WTC11 (cell line): ENCODE measurements around the gene LGALS9. TPM values are rescaled to one million over a fixed set of nuclear protein-coding genes. Genes with fewer than 3 reads are reported as not detected.

Source experiments
- ATAC-seq: fragments of 200-7000 bp; cut with Tn5 transposase; 2 replicates; pipeline ENCODE4 v1.10.0; 2021; ENCODE audit warnings: mild to moderate bottlenecking, moderate library complexity
- CTCF ChIA-PET: fragments of 300-600 bp; sonication (Branson Sonifier 250); formaldehyde crosslinking; loops from one replicate; lab custom pipeline; 2021; ENCODE audit warnings: antibody characterized with exemption; lab: Charles Lee
- POLR2A ChIA-PET: fragments of 350-600 bp; sonication (Branson Sonifier 250); formaldehyde crosslinking; loops from one replicate; lab custom pipeline; 2021; ENCODE audit warnings: antibody characterized with exemption; lab: Charles Lee
- DNase-seq: peaks from one replicate; pipeline ENCODE4 v3.0.0; 2021; ENCODE audit warnings: low spot score
- H3K27ac Mint-ChIP-seq: 2 replicates; pipeline ENCODE4 v1.8.0; 2021; ENCODE audit warnings: mixed read lengths
- H3K27me3 Mint-ChIP-seq: 2 replicates; pipeline ENCODE4 v1.8.0; 2021; ENCODE audit warnings: low read depth, mild to moderate bottlenecking, moderate library complexity, mixed read lengths
- H3K36me3 Mint-ChIP-seq: 2 replicates; pipeline ENCODE4 v1.8.0; 2021; ENCODE audit warnings: mixed read lengths
- H3K4me1 Mint-ChIP-seq: 2 replicates; pipeline ENCODE4 v1.8.0; 2022; ENCODE audit warnings: mixed read lengths
- H3K4me3 Mint-ChIP-seq: 2 replicates; pipeline ENCODE4 v1.8.0; 2021; ENCODE audit warnings: mild to moderate bottlenecking, moderate library complexity, mixed read lengths
- H3K9me3 Mint-ChIP-seq: 2 replicates; pipeline ENCODE4 v1.8.0; 2021; ENCODE audit warnings: mixed read lengths
- ELF4 ChIP-seq: sonication (generic); formaldehyde crosslinking; IDR thresholded peaks from 2 replicates; pipeline ENCODE4 v1.8.1; 2022; ENCODE audit warnings: low read depth, mild to moderate bottlenecking, moderate library complexity, missing genetic modification reagents
- ETV6 ChIP-seq: sonication (generic); formaldehyde crosslinking; IDR thresholded peaks from 2 replicates; pipeline ENCODE4 v1.8.1; 2022; ENCODE audit warnings: mild to moderate bottlenecking, missing genetic modification reagents
- FOXP1 ChIP-seq: sonication (generic); formaldehyde crosslinking; IDR thresholded peaks from 2 replicates; pipeline ENCODE4 v1.8.0; 2022; ENCODE audit warnings: missing genetic modification reagents, mild to moderate bottlenecking, moderate library complexity, borderline replicate concordance
- JAZF1 ChIP-seq: fragments of 250-450 bp; sonication (Bioruptor Pico); IDR thresholded peaks from 2 replicates; pipeline ENCODE4 v1.9.0; 2021; ENCODE audit warnings: moderate library complexity, mild to moderate bottlenecking, inconsistent platforms
- KAT7 ChIP-seq: sonication (generic); formaldehyde crosslinking; IDR thresholded peaks from 2 replicates; pipeline ENCODE4 v1.8.1; 2023; ENCODE audit warnings: missing genetic modification reagents, mild to moderate bottlenecking, borderline replicate concordance
- NFE2L1 ChIP-seq: sonication (generic); formaldehyde crosslinking; IDR thresholded peaks from 2 replicates; pipeline ENCODE4 v1.8.1; 2023; ENCODE audit warnings: missing genetic modification reagents
- NR1H2 ChIP-seq: sonication (generic); formaldehyde crosslinking; IDR thresholded peaks from 2 replicates; pipeline ENCODE4 v1.9.0; 2021; ENCODE audit warnings: mild to moderate bottlenecking, moderate library complexity, missing genetic modification reagents
- NR3C1 ChIP-seq: sonication (generic); formaldehyde crosslinking; conservative IDR thresholded peaks from 2 replicates; pipeline ENCODE4 v1.8.1; 2023; ENCODE audit warnings: low read depth, mild to moderate bottlenecking, missing genetic modification reagents
- PRRX2 ChIP-seq: fragments of 250-450 bp; sonication (Bioruptor Pico); IDR thresholded peaks from 2 replicates; pipeline ENCODE4 v1.8.0; 2021; ENCODE audit warnings: mild to moderate bottlenecking
- RELA ChIP-seq: sonication (generic); formaldehyde crosslinking; IDR thresholded peaks from 2 replicates; pipeline ENCODE4 v1.8.1; 2022; ENCODE audit warnings: missing genetic modification reagents, mild to moderate bottlenecking, borderline replicate concordance
- RORB ChIP-seq: fragments of 250-450 bp; sonication (Bioruptor Pico); IDR thresholded peaks from 2 replicates; pipeline ENCODE4 v1.9.0; 2021; ENCODE audit warnings: mild to moderate bottlenecking
- SMAD4 ChIP-seq: sonication (generic); formaldehyde crosslinking; IDR thresholded peaks from 2 replicates; pipeline ENCODE4 v1.8.0; 2022; ENCODE audit warnings: mild to moderate bottlenecking, missing genetic modification reagents
- SP1 ChIP-seq: sonication (generic); formaldehyde crosslinking; conservative IDR thresholded peaks from 2 replicates; pipeline ENCODE4 v1.8.1; 2022; ENCODE audit warnings: missing genetic modification reagents
- ZBTB21 ChIP-seq: sonication (generic); formaldehyde crosslinking; IDR thresholded peaks from 2 replicates; pipeline ENCODE4 v1.8.1; 2023; ENCODE audit warnings: mild to moderate bottlenecking, missing genetic modification reagents, borderline replicate concordance
- ZNF219 ChIP-seq: sonication (generic); formaldehyde crosslinking; IDR thresholded peaks from 2 replicates; pipeline ENCODE4 v1.8.0; 2023; ENCODE audit warnings: missing genetic modification reagents, mild to moderate bottlenecking, borderline replicate concordance
- ZNF263 ChIP-seq: sonication (generic); formaldehyde crosslinking; IDR thresholded peaks from 2 replicates; pipeline ENCODE4 v1.8.1; 2022; ENCODE audit warnings: low read depth, mild to moderate bottlenecking, moderate library complexity, missing genetic modification reagents
- total RNA-seq: library from RNA; stranded (reverse); gene quantifications from 3 replicates; pipeline ENCODE4 v1.2.3, GENCODE V29; 2021
- TF ChIP-seq, protein P1 (sequence below): sonication (generic); formaldehyde crosslinking; IDR thresholded peaks from 2 replicates; pipeline ENCODE4 v1.8.0; 2022; ENCODE audit warnings: missing genetic modification reagents
- TF ChIP-seq, protein P2 (sequence below): sonication (generic); formaldehyde crosslinking; IDR thresholded peaks from 2 replicates; pipeline ENCODE4 v1.8.0; 2022; ENCODE audit warnings: mild to moderate bottlenecking, missing genetic modification reagents
- TF ChIP-seq, protein P3 (sequence below): fragments of 250-450 bp; sonication (Bioruptor Pico); conservative IDR thresholded peaks from 2 replicates; pipeline ENCODE4 v1.9.0; 2021; ENCODE audit warnings: mild to moderate bottlenecking
- TF ChIP-seq, protein P4 (sequence below): sonication (generic); formaldehyde crosslinking; conservative IDR thresholded peaks from 2 replicates; pipeline ENCODE4 v1.8.1; 2022; ENCODE audit warnings: mild to moderate bottlenecking, missing genetic modification reagents
- TF ChIP-seq, protein P5 (sequence below): fragments of 200-600 bp; IDR thresholded peaks from 2 replicates; pipeline ENCODE4 v1.8.0; 2022; ENCODE audit warnings: antibody characterized with exemption
- TF ChIP-seq, protein P6 (sequence below): sonication (generic); formaldehyde crosslinking; IDR thresholded peaks from 2 replicates; pipeline ENCODE4 v1.8.0; 2022; ENCODE audit warnings: mild to moderate bottlenecking, missing genetic modification reagents

LGALS9 gene
- total RNA-seq, 1 experiment from 2014 or later = 5.7 TPM

DNA sequence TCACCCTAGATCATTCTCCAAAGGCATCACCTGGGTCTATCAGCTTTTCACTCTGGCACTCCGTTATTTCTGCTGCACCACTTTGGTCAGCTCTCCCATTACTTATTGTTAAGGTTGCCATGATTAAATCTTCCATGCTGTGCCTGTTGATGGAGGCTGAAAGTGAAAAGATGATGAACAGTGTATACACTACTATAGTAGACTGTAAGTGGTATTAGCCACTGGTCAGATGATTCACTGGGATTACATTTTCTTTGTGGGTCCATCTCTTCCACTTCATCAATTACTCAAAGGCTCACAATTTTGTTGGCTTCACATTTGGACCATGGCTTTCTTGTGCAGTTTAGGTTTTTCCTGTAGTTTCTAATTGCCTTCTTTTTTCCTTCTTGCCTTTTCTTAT lies 15.9 kb upstream of the LGALS9 start:
- TF ChIP-seq NR1H2 (CRISPR knock-in tag) (no peak), RELA (CRISPR knock-in tag) (no peak), JAZF1 (CRISPR knock-in tag) (no peak)
- TF ChIP-seq, all 79 proteins: peak for 0
- DNase-seq (no peak), ATAC-seq (no peak)
- Mint-ChIP-seq H3K27ac (no peak overlapping the region), H3K4me3 (no peak overlapping the region), H3K27me3 (no peaks in the 10 kb centered on the region), H3K36me3 (peaks cover 34% of the 10 kb centered on the region), H3K9me3 (no peaks in the 10 kb centered on the region), H3K4me1 (no peaks in the 10 kb centered on the region)
- POLR2A ChIA-PET = no interaction called here
- CTCF ChIA-PET = interaction anchor here (1.2 to 1.3 kb wide), 2 partner anchors 12 to 39 kb away, joined by 3 read pairs; no protein-coding TSS in a partner anchor

DNA sequence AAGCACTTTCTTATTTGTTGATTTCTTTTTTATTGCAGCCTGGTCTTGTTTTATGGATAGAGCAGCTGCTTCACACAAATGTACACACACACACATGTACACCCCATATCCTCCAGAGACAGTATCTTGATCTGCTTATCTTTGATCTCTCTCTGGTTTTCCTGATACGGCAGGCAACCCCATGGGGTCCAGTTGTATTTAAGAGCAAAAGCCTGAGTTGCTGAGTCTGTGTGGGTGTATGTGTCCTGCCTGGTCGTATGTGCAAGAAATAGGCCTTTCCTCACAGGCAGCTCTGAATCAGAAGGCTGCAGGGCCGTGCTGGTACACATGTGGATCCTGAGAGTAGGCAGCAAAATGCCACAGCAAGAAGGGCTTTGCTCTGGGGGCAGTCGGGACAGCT lies 14.6 kb upstream of the LGALS9 start:
- no peaks in the 10 kb centered on the region for H3K9me3 Mint-ChIP-seq
- ATAC-seq (no peak), DNase-seq (no peak)
- H3K36me3 Mint-ChIP-seq = peaks cover 28% of the 10 kb centered on the region
- H3K27me3 Mint-ChIP-seq = no peaks in the 10 kb centered on the region
- no peak overlapping the region for H3K4me3 Mint-ChIP-seq
- no peaks in the 10 kb centered on the region for H3K4me1 Mint-ChIP-seq
- ChIA-PET CTCF (interaction anchor here (1.1 kb wide), 1 partner anchor 38 kb away, joined by 5 read pairs; no protein-coding TSS in a partner anchor), POLR2A (no interaction called here)
- no peak for TF ChIP-seq ZNF219 (CRISPR knock-in tag)
- TF ChIP-seq NR3C1 (CRISPR knock-in tag) = no peak
- TF ChIP-seq FOXP1 (CRISPR knock-in tag) = no peak
- TF ChIP-seq ZBTB21 (CRISPR knock-in tag) = no peak
- TF ChIP-seq, protein P1, sequence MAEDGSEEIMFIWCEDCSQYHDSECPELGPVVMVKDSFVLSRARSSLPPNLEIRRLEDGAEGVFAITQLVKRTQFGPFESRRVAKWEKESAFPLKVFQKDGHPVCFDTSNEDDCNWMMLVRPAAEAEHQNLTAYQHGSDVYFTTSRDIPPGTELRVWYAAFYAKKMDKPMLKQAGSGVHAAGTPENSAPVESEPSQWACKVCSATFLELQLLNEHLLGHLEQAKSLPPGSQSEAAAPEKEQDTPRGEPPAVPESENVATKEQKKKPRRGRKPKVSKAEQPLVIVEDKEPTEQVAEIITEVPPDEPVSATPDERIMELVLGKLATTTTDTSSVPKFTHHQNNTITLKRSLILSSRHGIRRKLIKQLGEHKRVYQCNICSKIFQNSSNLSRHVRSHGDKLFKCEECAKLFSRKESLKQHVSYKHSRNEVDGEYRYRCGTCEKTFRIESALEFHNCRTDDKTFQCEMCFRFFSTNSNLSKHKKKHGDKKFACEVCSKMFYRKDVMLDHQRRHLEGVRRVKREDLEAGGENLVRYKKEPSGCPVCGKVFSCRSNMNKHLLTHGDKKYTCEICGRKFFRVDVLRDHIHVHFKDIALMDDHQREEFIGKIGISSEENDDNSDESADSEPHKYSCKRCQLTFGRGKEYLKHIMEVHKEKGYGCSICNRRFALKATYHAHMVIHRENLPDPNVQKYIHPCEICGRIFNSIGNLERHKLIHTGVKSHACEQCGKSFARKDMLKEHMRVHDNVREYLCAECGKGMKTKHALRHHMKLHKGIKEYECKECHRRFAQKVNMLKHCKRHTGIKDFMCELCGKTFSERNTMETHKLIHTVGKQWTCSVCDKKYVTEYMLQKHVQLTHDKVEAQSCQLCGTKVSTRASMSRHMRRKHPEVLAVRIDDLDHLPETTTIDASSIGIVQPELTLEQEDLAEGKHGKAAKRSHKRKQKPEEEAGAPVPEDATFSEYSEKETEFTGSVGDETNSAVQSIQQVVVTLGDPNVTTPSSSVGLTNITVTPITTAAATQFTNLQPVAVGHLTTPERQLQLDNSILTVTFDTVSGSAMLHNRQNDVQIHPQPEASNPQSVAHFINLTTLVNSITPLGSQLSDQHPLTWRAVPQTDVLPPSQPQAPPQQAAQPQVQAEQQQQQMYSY (CRISPR knock-in tag) = no peak
- TF ChIP-seq, protein P2, sequence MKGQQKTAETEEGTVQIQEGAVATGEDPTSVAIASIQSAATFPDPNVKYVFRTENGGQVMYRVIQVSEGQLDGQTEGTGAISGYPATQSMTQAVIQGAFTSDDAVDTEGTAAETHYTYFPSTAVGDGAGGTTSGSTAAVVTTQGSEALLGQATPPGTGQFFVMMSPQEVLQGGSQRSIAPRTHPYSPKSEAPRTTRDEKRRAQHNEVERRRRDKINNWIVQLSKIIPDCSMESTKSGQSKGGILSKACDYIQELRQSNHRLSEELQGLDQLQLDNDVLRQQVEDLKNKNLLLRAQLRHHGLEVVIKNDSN = no peak
- no peak for TF ChIP-seq ELF4 (CRISPR knock-in tag)
- TF ChIP-seq, protein P3, sequence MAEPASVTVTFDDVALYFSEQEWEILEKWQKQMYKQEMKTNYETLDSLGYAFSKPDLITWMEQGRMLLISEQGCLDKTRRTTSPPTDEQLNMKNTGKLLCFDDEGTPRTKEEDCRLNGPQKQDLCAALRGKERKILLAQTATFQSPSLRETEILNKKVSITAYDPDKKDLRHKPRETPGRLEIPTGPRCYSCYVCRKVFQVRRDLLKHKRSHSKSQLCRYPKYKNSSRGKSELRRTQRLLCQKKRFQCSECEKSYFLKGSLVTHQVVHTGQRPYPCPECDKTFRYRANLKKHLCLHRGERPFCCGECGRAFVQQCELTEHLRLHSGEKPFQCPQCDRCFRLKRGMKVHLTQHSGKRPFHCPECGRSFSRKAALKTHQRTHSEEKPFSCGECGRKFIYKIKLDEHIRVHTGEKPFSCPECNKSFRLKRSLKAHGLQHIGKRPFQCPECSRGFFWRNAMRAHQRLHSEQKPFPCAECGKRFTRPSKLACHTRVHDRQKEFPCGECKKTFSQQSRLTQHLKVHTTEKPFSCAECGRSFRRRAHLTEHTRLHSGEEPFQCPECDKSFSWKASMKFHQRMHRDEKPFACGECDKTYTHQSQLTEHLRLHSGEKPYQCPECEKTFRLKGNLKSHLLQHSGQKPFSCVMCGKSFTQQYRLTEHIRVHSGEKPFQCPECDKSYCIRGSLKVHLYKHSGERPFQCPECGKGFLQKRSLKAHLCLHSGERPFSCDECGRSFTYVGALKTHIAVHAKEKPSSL (CRISPR knock-in tag) = no peak
- TF ChIP-seq ZNF263 (CRISPR knock-in tag) = no peak
- no peak for TF ChIP-seq PRRX2 (CRISPR knock-in tag)
- TF ChIP-seq, protein P4, sequence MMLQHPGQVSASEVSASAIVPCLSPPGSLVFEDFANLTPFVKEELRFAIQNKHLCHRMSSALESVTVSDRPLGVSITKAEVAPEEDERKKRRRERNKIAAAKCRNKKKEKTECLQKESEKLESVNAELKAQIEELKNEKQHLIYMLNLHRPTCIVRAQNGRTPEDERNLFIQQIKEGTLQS (CRISPR knock-in tag) = no peak
- no peak for TF ChIP-seq KAT7 (CRISPR knock-in tag)
- no peak for TF ChIP-seq RORB (CRISPR knock-in tag)
- TF ChIP-seq, protein P5, sequence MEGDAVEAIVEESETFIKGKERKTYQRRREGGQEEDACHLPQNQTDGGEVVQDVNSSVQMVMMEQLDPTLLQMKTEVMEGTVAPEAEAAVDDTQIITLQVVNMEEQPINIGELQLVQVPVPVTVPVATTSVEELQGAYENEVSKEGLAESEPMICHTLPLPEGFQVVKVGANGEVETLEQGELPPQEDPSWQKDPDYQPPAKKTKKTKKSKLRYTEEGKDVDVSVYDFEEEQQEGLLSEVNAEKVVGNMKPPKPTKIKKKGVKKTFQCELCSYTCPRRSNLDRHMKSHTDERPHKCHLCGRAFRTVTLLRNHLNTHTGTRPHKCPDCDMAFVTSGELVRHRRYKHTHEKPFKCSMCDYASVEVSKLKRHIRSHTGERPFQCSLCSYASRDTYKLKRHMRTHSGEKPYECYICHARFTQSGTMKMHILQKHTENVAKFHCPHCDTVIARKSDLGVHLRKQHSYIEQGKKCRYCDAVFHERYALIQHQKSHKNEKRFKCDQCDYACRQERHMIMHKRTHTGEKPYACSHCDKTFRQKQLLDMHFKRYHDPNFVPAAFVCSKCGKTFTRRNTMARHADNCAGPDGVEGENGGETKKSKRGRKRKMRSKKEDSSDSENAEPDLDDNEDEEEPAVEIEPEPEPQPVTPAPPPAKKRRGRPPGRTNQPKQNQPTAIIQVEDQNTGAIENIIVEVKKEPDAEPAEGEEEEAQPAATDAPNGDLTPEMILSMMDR = no peak
- no peak for TF ChIP-seq ETV6 (CRISPR knock-in tag)
- no peak for TF ChIP-seq NFE2L1 (CRISPR knock-in tag)
- no peak for TF ChIP-seq SP1 (CRISPR knock-in tag)
- no peak for TF ChIP-seq SMAD4 (CRISPR knock-in tag)
- TF ChIP-seq, protein P6, sequence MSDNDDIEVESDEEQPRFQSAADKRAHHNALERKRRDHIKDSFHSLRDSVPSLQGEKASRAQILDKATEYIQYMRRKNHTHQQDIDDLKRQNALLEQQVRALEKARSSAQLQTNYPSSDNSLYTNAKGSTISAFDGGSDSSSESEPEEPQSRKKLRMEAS (CRISPR knock-in tag) = no peak
- H3K27ac Mint-ChIP-seq = no peak overlapping the region
